GM23338 (cell line): ENCODE measurements around the gene DNAJB2. TPM values are rescaled to one million over a fixed set of nuclear protein-coding genes. Genes with fewer than 3 reads are reported as not detected.

Experiments
- CREB1 ChIP-seq: fragments of 250-450 bp; sonication (Bioruptor Pico); IDR thresholded peaks from 2 replicates; pipeline ENCODE4 v1.5.0; 2020; ENCODE audit warnings: low read depth, mild to moderate bottlenecking, moderate library complexity
- EZH2 ChIP-seq: fragments of 200-600 bp; sonication (generic); IDR thresholded peaks from one replicate; pipeline ENCODE4 v1.8.0; 2017; ENCODE audit warnings: antibody characterized with exemption, mild to moderate bottlenecking, low read depth; ENCODE audit not compliant: unreplicated experiment
- NANOG ChIP-seq: IDR thresholded peaks from 2 replicates; pipeline ENCODE4 v1.6.1; 2016; ENCODE audit warnings: antibody characterized with exemption, borderline replicate concordance
- POLR2AphosphoS5 ChIP-seq: IDR thresholded peaks from 2 replicates; pipeline ENCODE4 v1.6.1; 2016; ENCODE audit warnings: antibody characterized with exemption, low read depth
- STAT1 ChIP-seq: IDR thresholded peaks from one replicate; pipeline ENCODE4 v1.6.1; 2016; ENCODE audit warnings: antibody characterized with exemption; ENCODE audit not compliant: unreplicated experiment
- ZNF114 ChIP-seq: fragments of 250-450 bp; sonication (Bioruptor Pico); IDR thresholded peaks from 2 replicates; pipeline ENCODE4 v1.5.0; 2020; ENCODE audit warnings: mild to moderate bottlenecking, moderate library complexity
- ZNF331 ChIP-seq: fragments of 250-450 bp; sonication (Bioruptor Pico); IDR thresholded peaks from 2 replicates; pipeline ENCODE4 v1.5.0; 2020; ENCODE audit warnings: low read depth, mild to moderate bottlenecking, moderate library complexity
- ZNF462 ChIP-seq: fragments of 250-450 bp; sonication (Bioruptor Pico); IDR thresholded peaks from 2 replicates; pipeline ENCODE4 v1.5.0; 2020; ENCODE audit warnings: mild to moderate bottlenecking, moderate library complexity
- polyA plus RNA-seq: library from polyadenylated mRNA; unstranded; fragments of >200 nt; fragmentation: Nextera tagmentation; extraction: Ambion mirVana; gene quantifications from 2 replicates; pipeline ENCODE4 v1.2.1, GENCODE V29; 2016
- total RNA-seq: library from RNA; depleted of rRNA; stranded (reverse); fragments of >200 nt; shearing (Covaris generic); gene quantifications from 2 replicates; pipeline ENCODE4 v1.2.3, GENCODE V29; 2014
- TF ChIP-seq, protein P1 (sequence below): IDR thresholded peaks from 2 replicates; pipeline ENCODE4 v1.6.1; 2016; ENCODE audit warnings: antibody characterized with exemption

The DNAJB2 gene
- total and polyA plus RNA-seq, 2 experiments from 2014 or later = 6.4 to 25.9 TPM

GRCh38 chr2:219274361-219274921, 4.7 kb upstream of the DNAJB2 start (continued):
- TF ChIP-seq ZNF462 (CRISPR knock-in tag) (no peak), STAT1 (no peak), ZNF331 (no peak), ZNF114 (CRISPR knock-in tag) (no peak), EZH2 (no peak), NANOG (no peak), CREB1 (CRISPR knock-in tag) (no peak), POLR2AphosphoS5 (no peak)
- TF ChIP-seq, protein P1, sequence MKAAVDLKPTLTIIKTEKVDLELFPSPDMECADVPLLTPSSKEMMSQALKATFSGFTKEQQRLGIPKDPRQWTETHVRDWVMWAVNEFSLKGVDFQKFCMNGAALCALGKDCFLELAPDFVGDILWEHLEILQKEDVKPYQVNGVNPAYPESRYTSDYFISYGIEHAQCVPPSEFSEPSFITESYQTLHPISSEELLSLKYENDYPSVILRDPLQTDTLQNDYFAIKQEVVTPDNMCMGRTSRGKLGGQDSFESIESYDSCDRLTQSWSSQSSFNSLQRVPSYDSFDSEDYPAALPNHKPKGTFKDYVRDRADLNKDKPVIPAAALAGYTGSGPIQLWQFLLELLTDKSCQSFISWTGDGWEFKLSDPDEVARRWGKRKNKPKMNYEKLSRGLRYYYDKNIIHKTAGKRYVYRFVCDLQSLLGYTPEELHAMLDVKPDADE = no peak
